Lower leg skin (tissue), 3 donors: ENCODE measurements around the gene ARHGAP35.

Experiments used
- POLR2A ChIP-seq, 2 donors: fragments of 450-650 bp; IDR thresholded peaks; one replicate each; pipeline ENCODE4 v1.6.1; 2016 to 2017; ENCODE audit warnings: antibody characterized with exemption in 2 of 2, mild to moderate bottlenecking in 1 of 2, moderate library complexity in 1 of 2
- TF ChIP-seq, protein P1 (sequence below), 3 donors: fragments of 450-650 bp; IDR thresholded peaks; one replicate each; pipeline ENCODE4 v1.5.1; 2016; ENCODE audit warnings: antibody characterized with exemption in 3 of 3, mild to moderate bottlenecking in 3 of 3, moderate library complexity in 2 of 3

- TF ChIP-seq, protein P1, sequence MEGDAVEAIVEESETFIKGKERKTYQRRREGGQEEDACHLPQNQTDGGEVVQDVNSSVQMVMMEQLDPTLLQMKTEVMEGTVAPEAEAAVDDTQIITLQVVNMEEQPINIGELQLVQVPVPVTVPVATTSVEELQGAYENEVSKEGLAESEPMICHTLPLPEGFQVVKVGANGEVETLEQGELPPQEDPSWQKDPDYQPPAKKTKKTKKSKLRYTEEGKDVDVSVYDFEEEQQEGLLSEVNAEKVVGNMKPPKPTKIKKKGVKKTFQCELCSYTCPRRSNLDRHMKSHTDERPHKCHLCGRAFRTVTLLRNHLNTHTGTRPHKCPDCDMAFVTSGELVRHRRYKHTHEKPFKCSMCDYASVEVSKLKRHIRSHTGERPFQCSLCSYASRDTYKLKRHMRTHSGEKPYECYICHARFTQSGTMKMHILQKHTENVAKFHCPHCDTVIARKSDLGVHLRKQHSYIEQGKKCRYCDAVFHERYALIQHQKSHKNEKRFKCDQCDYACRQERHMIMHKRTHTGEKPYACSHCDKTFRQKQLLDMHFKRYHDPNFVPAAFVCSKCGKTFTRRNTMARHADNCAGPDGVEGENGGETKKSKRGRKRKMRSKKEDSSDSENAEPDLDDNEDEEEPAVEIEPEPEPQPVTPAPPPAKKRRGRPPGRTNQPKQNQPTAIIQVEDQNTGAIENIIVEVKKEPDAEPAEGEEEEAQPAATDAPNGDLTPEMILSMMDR (IDR thresholded peaks at IDR 0.05) = no peak
- no peak for TF ChIP-seq POLR2A (IDR thresholded peaks at IDR 0.05)
These were observed 22.6 kb upstream of the ARHGAP35 start for GRCh38 chr19:46838160-46838559.
